HepG2 (cell line): ENCODE results near the gene RING1. TPM values are rescaled to one million over a fixed set of nuclear protein-coding genes. Genes with fewer than 3 reads are reported as not detected.

Experiments used
- ATF3 ChIP-seq: sonication (generic); formaldehyde crosslinking; IDR thresholded peaks from 2 replicates; pipeline ENCODE4 v1.4.0; 2020; ENCODE audit warnings: missing genetic modification reagents
- EEA1 ChIP-seq: sonication (generic); formaldehyde crosslinking; IDR thresholded peaks from 2 replicates; pipeline ENCODE4 v1.5.1; 2020; ENCODE audit warnings: mild to moderate bottlenecking, missing genetic modification reagents, borderline replicate concordance
- FOXP1 ChIP-seq, 2 experiments: fragments of 450-650 bp in 1 of 2; IDR thresholded peaks; 2 replicates each; pipeline ENCODE4 v1.6.1; 2017 to 2018; ENCODE audit warnings: antibody characterized with exemption in 1 of 2
- GATA4 ChIP-seq: sonication (generic); IDR thresholded peaks from 2 replicates; pipeline ENCODE4 v1.6.1; 2016; ENCODE audit warnings: antibody characterized with exemption, low read depth, borderline replicate concordance
- HMG20A ChIP-seq: IDR thresholded peaks from 2 replicates; pipeline ENCODE4 v1.6.1; 2016; ENCODE audit warnings: borderline replicate concordance
- MXI1 ChIP-seq: IDR thresholded peaks from 3 replicates; pipeline ENCODE4 v1.6.1; 2012; ENCODE audit warnings: low read depth, low read length, inconsistent platforms, borderline replicate concordance
- PRDM10 ChIP-seq: sonication (generic); formaldehyde crosslinking; IDR thresholded peaks from 2 replicates; pipeline ENCODE4 v1.4.0; 2020; ENCODE audit warnings: low read depth, missing genetic modification reagents
- TGIF2 ChIP-seq: IDR thresholded peaks from 2 replicates; pipeline ENCODE4 v1.6.1; 2016; ENCODE audit warnings: control low read depth, missing compliant biosample characterization
- ZBTB34 ChIP-seq: sonication (generic); formaldehyde crosslinking; IDR thresholded peaks from 2 replicates; pipeline ENCODE4 v1.8.0; 2022; ENCODE audit warnings: mild to moderate bottlenecking, missing genetic modification reagents
- ZNF136 ChIP-seq: sonication (generic); formaldehyde crosslinking; IDR thresholded peaks from 2 replicates; pipeline ENCODE4 v1.8.1; 2022; ENCODE audit warnings: low read depth, mild to moderate bottlenecking, moderate library complexity, missing genetic modification reagents
- ZNF230 ChIP-seq: sonication (generic); formaldehyde crosslinking; IDR thresholded peaks from 2 replicates; pipeline ENCODE4 v1.4.0; 2020; ENCODE audit warnings: mild to moderate bottlenecking, missing genetic modification reagents
- ZNF589 ChIP-seq: sonication (generic); formaldehyde crosslinking; conservative IDR thresholded peaks from 2 replicates; pipeline ENCODE4 v1.8.0; 2022; ENCODE audit warnings: mild to moderate bottlenecking, moderate library complexity, missing genetic modification reagents
- ZNF616 ChIP-seq: sonication (generic); formaldehyde crosslinking; IDR thresholded peaks from 2 replicates; pipeline ENCODE4 v1.5.0; 2020; ENCODE audit warnings: low read depth, mild to moderate bottlenecking, missing genetic modification reagents
- ZNF710 ChIP-seq: sonication (generic); formaldehyde crosslinking; IDR thresholded peaks from 2 replicates; pipeline ENCODE4 v1.5.0; 2020; ENCODE audit warnings: mild to moderate bottlenecking, missing genetic modification reagents, borderline replicate concordance
- ZNF879 ChIP-seq: sonication (generic); formaldehyde crosslinking; IDR thresholded peaks from 2 replicates; pipeline ENCODE4 v1.8.1; 2023; ENCODE audit warnings: missing genetic modification reagents
- ZNF891 ChIP-seq: sonication (generic); formaldehyde crosslinking; IDR thresholded peaks from 2 replicates; pipeline ENCODE4 v1.5.0; 2020; ENCODE audit warnings: mild to moderate bottlenecking, missing genetic modification reagents
- polyA plus RNA-seq, 8 experiments: library from polyadenylated mRNA; depleted of rRNA in 3 of 8; stranded (reverse) in 7 of 8; unstranded in 1 of 8; fragments of >200 nt; fragmentation: Illumina TruSeq in 4 of 8; extraction: Trizol in 4 of 8; gene quantifications; 2 replicates each; pipeline versions ENCODE4 v1.2.1 to v1.2.3, GENCODE V29; 2011 to 2016; ENCODE audit warnings: low read depth in 4 of 8, missing spikeins in 1 of 8, mixed read lengths in 1 of 8; ENCODE audit not compliant: insufficient read depth in 1 of 8
- total RNA-seq, 5 experiments: library from RNA; depleted of rRNA; stranded (reverse); fragments of >200 nt; fragmentation: Illumina TruSeq; extraction: Trizol; gene quantifications; 2 replicates each; pipeline ENCODE4 v1.2.3, GENCODE V29; 2016; ENCODE audit warnings: low read depth in 1 of 5
- TF ChIP-seq, protein P1 (sequence below): sonication (generic); formaldehyde crosslinking; IDR thresholded peaks from 2 replicates; pipeline ENCODE4 v1.8.0; 2022; ENCODE audit warnings: mild to moderate bottlenecking, missing genetic modification reagents, moderate library complexity
- TF ChIP-seq, protein P2 (sequence below): sonication (generic); formaldehyde crosslinking; IDR thresholded peaks from 2 replicates; pipeline ENCODE4 v1.9.0; 2021; ENCODE audit warnings: missing genetic modification reagents, mild to moderate bottlenecking, borderline replicate concordance

RING1 gene
- total and polyA plus RNA-seq, 2 of the 13 experiments (the other 11 are each of a cell fraction or from before 2014, with no cell fraction given): 23.9 to 33.6 TPM

GRCh38 chr6:33199687-33200218 is 8.5 kb upstream of the RING1 start (continued):
- 0 out of 2 replicates have a peak, but pooled peaks have one; percentile 23 for TF ChIP-seq HMG20A
- peak; percentile 41; the same call in 1 of the 2 replicates for TF ChIP-seq PRDM10 (CRISPR knock-in tag)
- TF ChIP-seq, protein P1, sequence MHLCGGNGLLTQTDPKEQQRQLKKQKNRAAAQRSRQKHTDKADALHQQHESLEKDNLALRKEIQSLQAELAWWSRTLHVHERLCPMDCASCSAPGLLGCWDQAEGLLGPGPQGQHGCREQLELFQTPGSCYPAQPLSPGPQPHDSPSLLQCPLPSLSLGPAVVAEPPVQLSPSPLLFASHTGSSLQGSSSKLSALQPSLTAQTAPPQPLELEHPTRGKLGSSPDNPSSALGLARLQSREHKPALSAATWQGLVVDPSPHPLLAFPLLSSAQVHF: peak; percentile 84; the same call in 1 of the 2 replicates
- TF ChIP-seq ZNF616: peak; percentile 54; the same call in 1 of the 2 replicates
- TF ChIP-seq EEA1 (CRISPR knock-in tag): 0 out of 2 replicates have a peak, but pooled peaks have one; percentile 47
- TF ChIP-seq FOXP1 (IDR thresholded peaks at IDR 0.05): peak; percentile 98
- peak; percentile 99 for TF ChIP-seq FOXP1 (CRISPR knock-in tag; IDR thresholded peaks at IDR 0.05)
- TF ChIP-seq GATA4: no peak
- peak; percentile 91 for TF ChIP-seq TGIF2 (CRISPR knock-in tag)
- peak; percentile 65; the same call in 1 of the 3 replicates for TF ChIP-seq MXI1
- no peak for TF ChIP-seq ZNF710 (CRISPR knock-in tag)
- TF ChIP-seq ZNF879: 0 out of 2 replicates have a peak, but pooled peaks have one; percentile 75
- TF ChIP-seq ZNF891 (CRISPR knock-in tag): 0 out of 2 replicates have a peak, but pooled peaks have one; percentile 79
- peak; percentile 58; the same call in 1 of the 2 replicates for TF ChIP-seq ZNF230
- 0 out of 2 replicates have a peak, but pooled peaks have one; percentile 64 for TF ChIP-seq ZNF589 (CRISPR knock-in tag)
- no peak for TF ChIP-seq ZBTB34 (CRISPR knock-in tag)
- TF ChIP-seq ATF3 (CRISPR knock-in tag): no peak
- peak; percentile 47; the same call in 1 of the 2 replicates for TF ChIP-seq ZNF136
- TF ChIP-seq, protein P2, sequence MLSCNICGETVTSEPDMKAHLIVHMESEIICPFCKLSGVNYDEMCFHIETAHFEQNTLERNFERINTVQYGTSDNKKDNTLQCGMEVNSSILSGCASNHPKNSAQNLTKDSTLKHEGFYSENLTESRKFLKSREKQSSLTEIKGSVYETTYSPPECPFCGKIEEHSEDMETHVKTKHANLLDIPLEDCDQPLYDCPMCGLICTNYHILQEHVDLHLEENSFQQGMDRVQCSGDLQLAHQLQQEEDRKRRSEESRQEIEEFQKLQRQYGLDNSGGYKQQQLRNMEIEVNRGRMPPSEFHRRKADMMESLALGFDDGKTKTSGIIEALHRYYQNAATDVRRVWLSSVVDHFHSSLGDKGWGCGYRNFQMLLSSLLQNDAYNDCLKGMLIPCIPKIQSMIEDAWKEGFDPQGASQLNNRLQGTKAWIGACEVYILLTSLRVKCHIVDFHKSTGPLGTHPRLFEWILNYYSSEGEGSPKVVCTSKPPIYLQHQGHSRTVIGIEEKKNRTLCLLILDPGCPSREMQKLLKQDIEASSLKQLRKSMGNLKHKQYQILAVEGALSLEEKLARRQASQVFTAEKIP: no peak
